Psoas muscle (tissue), 8 donors: Measurements from ENCODE around the gene HYAL3. TPM values are rescaled to one million over a fixed set of nuclear protein-coding genes. Genes with fewer than 3 reads are reported as not detected.

Experiments
- ATAC-seq, 4 donors: fragments of 200-7000 bp; cut with Tn5 transposase; one replicate each; pipeline ENCODE4 v1.9.1; 2020; ENCODE audit warnings: moderate library complexity in 3 of 4, mild to moderate bottlenecking in 2 of 4
- DNase-seq, 2 donors: peaks; one replicate each; pipeline ENCODE4 v3.0.0-alpha.2; 2020
- H3K27ac ChIP-seq: fragments of 200-600 bp; one replicate; pipeline ENCODE4 v1.8.0; 2022
- H3K27me3 ChIP-seq, 3 donors: fragments of 200-600 bp in 1 of 3; one replicate each; pipeline versions ENCODE4 v1.6.1 to v1.8.0; 2013 to 2022; ENCODE audit warnings: low read length in 2 of 3, mild to moderate bottlenecking in 2 of 3, moderate library complexity in 1 of 3; ENCODE audit not compliant: insufficient read depth in 3 of 3
- H3K36me3 ChIP-seq, 2 donors: fragments of 200-600 bp in 1 of 2; one replicate each; pipeline versions ENCODE4 v1.6.1 to v1.8.0; 2013 to 2022; ENCODE audit warnings: low read depth in 1 of 2, mild to moderate bottlenecking in 1 of 2, moderate library complexity in 1 of 2; ENCODE audit not compliant: insufficient read depth in 1 of 2
- H3K4me1 ChIP-seq: fragments of 200-600 bp; one replicate; pipeline ENCODE4 v1.8.0; 2022
- H3K4me3 ChIP-seq: fragments of 200-600 bp; one replicate; pipeline ENCODE4 v1.8.0; 2022; ENCODE audit warnings: mild to moderate bottlenecking
- H3K9me3 ChIP-seq: fragments of 200-600 bp; one replicate; pipeline ENCODE4 v1.8.0; 2022
- CTCF ChIP-seq: fragments of 200-600 bp; IDR thresholded peaks from one replicate; pipeline ENCODE4 v1.8.0; 2022; ENCODE audit warnings: antibody characterized with exemption
- WGBS, 3 donors: extraction: QIAGEN DNeasy Blood & Tissue Kit; methylation state at CpG; one replicate each; pipeline versions ENCODE4 v1.1.6 to v1.1.7; 2013; 5-methylcytosine and 5-hydroxymethylcytosine counted together
- intact Hi-C, 2 donors: fragments of 100-400 bp; cut with DNase I; formaldehyde crosslinking; loops; one replicate each; pipeline versions ENCODE4 v1.11.0 to v1.14.2; 2022
- polyA plus RNA-seq, 3 donors: library from polyadenylated mRNA; stranded (reverse); fragments of 200-250 nt; gene quantifications; one replicate each; pipeline ENCODE4 v1.2.3, GENCODE V29; 2013
- total RNA-seq, 4 donors: library from RNA; stranded (reverse); fragmentation: NEBNext Ultra II Directional in 2 of 4; extraction: Animal tissue kit (Norgen Biotek cat#: 25700) in 2 of 4; gene quantifications; one replicate each; pipeline versions ENCODE4 v1.2.1 to v1.2.4, GENCODE V29; 2021 to 2023
- donor health status: healthy with polysubstance abuse.
- donor health status: DM: no; HTN: no; CAD: no; lungs with moderate emphysema.
- donor health status: Bipolar disorder and iron deficiency.
- donor health status: healthy.
- donor health status: DM: yes; HTN: yes; CAD: no.
- donor health status: DM: no; HTN: no; CAD: no.
- donor health status: DM: no; HTN: no; CAD: no.
- donor health status: DM: yes; HTN: yes; CAD: no.

Gene HYAL3
- total and polyA plus RNA-seq, 7 donors, result 0.23 to 3.4 (median 0.65) TPM

- Histone ChIP-seq H3K4me3 (peak overlapping the region; percentile 90), H3K4me1 (peaks cover 54% of the 10 kb centered on the region), H3K27me3 (no peaks in the 10 kb centered on the region), H3K36me3 (peaks cover 0 to 53% of the 10 kb centered on the region in 2 donors), H3K9me3 (no peaks in the 10 kb centered on the region), H3K27ac (peak overlapping the region; percentile 93)
- peak; percentile 75 to 83 (median 80) for ATAC-seq
- intact Hi-C loops, result no loop called here
- no peak for TF ChIP-seq CTCF
- peak; percentile 81 to 90 for DNase-seq
- WGBS, 3 donors, result 0 to 1% (median 0%) methylated on average over 20 to 45 of the region's 45 CpGs
These were observed 21.7 kb upstream of the HYAL3 start for GRCh38 chr3:50320853-50321335.

DNA sequence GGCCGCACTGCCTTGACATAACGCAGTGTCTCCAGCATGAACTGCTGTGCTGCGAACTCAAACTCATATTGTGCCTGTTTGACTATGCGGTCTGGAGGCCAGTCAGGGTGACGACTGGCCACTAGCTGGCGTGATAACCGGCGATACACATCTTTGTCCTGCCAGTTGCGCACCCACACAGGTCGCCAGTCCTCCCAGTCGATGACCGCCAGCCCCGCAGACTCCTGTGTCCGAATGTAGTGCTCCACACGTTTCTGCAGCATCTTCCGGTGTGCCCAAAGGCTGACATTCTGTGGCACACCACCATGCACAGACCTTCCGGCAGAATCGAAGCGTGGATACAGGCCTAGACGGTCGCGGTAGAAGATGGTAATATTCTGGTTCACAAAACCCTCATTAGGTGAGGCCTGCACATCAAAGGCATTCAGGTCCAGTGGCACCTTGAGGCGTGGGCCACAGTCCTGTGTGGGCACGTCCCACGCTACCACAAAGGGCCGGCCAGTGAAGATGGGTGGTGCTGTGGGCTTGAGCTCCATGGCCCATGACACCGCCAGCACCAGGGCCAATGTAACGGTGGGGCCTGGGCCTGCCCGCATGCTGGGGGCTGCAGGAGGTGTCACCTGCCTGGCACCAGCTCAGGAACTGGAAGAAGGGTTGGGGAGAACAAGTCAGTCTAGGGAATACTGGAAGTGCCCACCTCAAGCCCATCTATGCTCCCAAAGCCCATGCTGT, 20.9 kb upstream of the HYAL3 start:
- no peak for ATAC-seq
- Histone ChIP-seq H3K4me3 (peak overlapping the region; percentile 90), H3K27me3 (no peaks in the 10 kb centered on the region), H3K27ac (peak overlapping the region; percentile 93), H3K4me1 (peaks cover 54% of the 10 kb centered on the region), H3K36me3 (peaks cover 0 to 47% of the 10 kb centered on the region in 2 donors), H3K9me3 (no peaks in the 10 kb centered on the region)
- WGBS, 3 donors, result 69 to 72% (median 70%) methylated on average over 29 of the region's 29 CpGs
- intact Hi-C loops, result no loop called here
- peak in 1 of 2 donors; percentile 13 for DNase-seq
- TF ChIP-seq CTCF, result no peak

- intact Hi-C loops, result no loop called here
- TF ChIP-seq CTCF, result no peak
- ATAC-seq (no peak), DNase-seq (peak in 1 of 2 donors; percentile 10)
- Histone ChIP-seq H3K36me3 (peaks cover 0 to 42% of the 10 kb centered on the region in 2 donors), H3K4me3 (peak overlapping the region; percentile 90), H3K4me1 (peaks cover 55% of the 10 kb centered on the region), H3K27me3 (no peaks in the 10 kb centered on the region), H3K9me3 (no peaks in the 10 kb centered on the region), H3K27ac (no peak overlapping the region)
- 68 to 83% (median 75%) methylated on average over 16 of the region's 16 CpGs for WGBS, 3 donors
These were observed 20.1 kb upstream of the HYAL3 start for GRCh38 chr3:50319181-50319893.

DNA sequence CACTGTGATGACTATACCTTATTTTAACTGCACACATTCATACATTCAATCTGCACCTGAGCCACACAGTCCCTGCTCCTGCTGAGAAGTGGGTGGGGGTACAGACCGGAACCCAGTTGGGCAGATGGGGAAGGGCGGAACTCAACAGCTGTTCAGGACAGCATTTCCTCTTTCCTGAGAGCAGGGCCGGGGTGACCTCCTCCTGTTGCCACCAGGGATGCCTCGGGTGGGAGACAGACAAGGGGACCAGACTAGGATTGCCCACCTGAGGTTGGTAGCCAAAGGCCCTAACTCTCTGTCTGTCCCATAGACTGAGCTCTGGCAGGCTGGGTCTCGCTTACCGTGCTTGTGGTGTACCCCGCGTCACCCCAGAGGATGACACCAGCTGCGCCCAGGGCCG, 19.4 kb upstream of the HYAL3 start:
- Histone ChIP-seq H3K4me3 (peak overlapping the region; percentile 90), H3K36me3 (peaks cover 0 to 42% of the 10 kb centered on the region in 2 donors), H3K4me1 (peaks cover 55% of the 10 kb centered on the region), H3K27ac (no peak overlapping the region), H3K27me3 (no peaks in the 10 kb centered on the region), H3K9me3 (no peaks in the 10 kb centered on the region)
- 68 to 74% (median 74%) methylated on average over 10 of the region's 10 CpGs for WGBS, 3 donors
- intact Hi-C loops, result no loop called here
- no peak for TF ChIP-seq CTCF
- peak in 1 of 2 donors; percentile 15 for DNase-seq
- no peak for ATAC-seq
